ENCODE results near the gene AQP4.

DNA sequence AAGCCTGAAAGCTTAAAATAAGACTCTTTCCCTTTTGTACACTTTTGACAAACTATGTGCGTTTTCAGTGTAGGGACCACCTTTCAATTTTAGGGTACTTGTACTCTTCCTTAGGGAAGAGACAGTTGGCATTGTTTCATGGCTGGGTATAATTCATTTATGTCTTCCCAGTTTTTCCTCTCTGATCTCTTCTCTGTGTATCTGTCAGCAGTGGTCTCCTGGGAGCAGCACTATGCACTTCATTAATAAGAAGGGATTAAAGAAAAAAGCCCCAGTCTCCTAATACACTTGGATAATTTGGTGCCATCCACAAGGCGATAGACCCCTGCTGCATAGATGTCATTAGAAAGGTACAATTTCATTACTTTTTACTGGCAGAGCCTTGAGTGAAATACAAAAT lies 12.1 kb downstream of the AQP4 start:
- no peak for TF ChIP-seq EZH2phosphoT487 (IDR thresholded peaks at IDR 0.05; ENCODE audit: borderline replicate concordance, low read depth, low read length)
- TF ChIP-seq, protein P1, sequence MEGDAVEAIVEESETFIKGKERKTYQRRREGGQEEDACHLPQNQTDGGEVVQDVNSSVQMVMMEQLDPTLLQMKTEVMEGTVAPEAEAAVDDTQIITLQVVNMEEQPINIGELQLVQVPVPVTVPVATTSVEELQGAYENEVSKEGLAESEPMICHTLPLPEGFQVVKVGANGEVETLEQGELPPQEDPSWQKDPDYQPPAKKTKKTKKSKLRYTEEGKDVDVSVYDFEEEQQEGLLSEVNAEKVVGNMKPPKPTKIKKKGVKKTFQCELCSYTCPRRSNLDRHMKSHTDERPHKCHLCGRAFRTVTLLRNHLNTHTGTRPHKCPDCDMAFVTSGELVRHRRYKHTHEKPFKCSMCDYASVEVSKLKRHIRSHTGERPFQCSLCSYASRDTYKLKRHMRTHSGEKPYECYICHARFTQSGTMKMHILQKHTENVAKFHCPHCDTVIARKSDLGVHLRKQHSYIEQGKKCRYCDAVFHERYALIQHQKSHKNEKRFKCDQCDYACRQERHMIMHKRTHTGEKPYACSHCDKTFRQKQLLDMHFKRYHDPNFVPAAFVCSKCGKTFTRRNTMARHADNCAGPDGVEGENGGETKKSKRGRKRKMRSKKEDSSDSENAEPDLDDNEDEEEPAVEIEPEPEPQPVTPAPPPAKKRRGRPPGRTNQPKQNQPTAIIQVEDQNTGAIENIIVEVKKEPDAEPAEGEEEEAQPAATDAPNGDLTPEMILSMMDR (conservative IDR thresholded peaks at IDR 0.05; ENCODE audit: low read length), result no peak

All from OCI-LY7 (cell line).